K562 (cell line): ENCODE data around the gene RUNDC1. TPM values are rescaled to one million over a fixed set of nuclear protein-coding genes. Genes with fewer than 3 reads are reported as not detected.

Experiments
- ATF2 ChIP-seq: sonication (generic); formaldehyde crosslinking; IDR thresholded peaks from 2 replicates; pipeline ENCODE4 v1.8.1; 2022; ENCODE audit warnings: missing genetic modification reagents
- CREM ChIP-seq: IDR thresholded peaks from 2 replicates; pipeline ENCODE4 v1.6.1; 2014; ENCODE audit warnings: antibody characterized with exemption, low read depth
- ELF1 ChIP-seq: fragments of 200-800 bp; sonication (Bioruptor generic); IDR thresholded peaks from 2 replicates; pipeline ENCODE4 v1.6.1; 2016; ENCODE audit warnings: missing genetic modification characterization, missing compliant biosample characterization
- FOS ChIP-seq: IDR thresholded peaks from 3 replicates; pipeline ENCODE4 v1.6.1; 2011; ENCODE audit not compliant: insufficient read length; ENCODE audit errors: extremely low read depth
- PTRF ChIP-seq: fragments of 450-650 bp; IDR thresholded peaks from 2 replicates; pipeline ENCODE4 v1.6.1; 2016; ENCODE audit warnings: mild to moderate bottlenecking, missing genetic modification characterization, missing compliant biosample characterization
- SMAD4 ChIP-seq: fragments of 250-450 bp; sonication (Bioruptor Pico); conservative IDR thresholded peaks from 2 replicates; pipeline ENCODE4 v1.8.0; 2021; ENCODE audit warnings: inconsistent platforms, mild to moderate bottlenecking, moderate library complexity
- SP1 ChIP-seq: sonication (generic); formaldehyde crosslinking; IDR thresholded peaks from 2 replicates; pipeline ENCODE4 v1.8.1; 2022; ENCODE audit warnings: mild to moderate bottlenecking, missing genetic modification reagents
- SRF ChIP-seq, 2 experiments: fragments of 250-450, 450-650 bp in 1 of 2; sonication (Bioruptor Pico) in 1 of 2; sonication (generic) in 1 of 2; formaldehyde crosslinking; IDR thresholded peaks; 2 replicates each; pipeline versions ENCODE4 v1.5.0 to v1.5.1; 2020 to 2022; ENCODE audit warnings: mild to moderate bottlenecking in 1 of 2, missing genetic modification reagents in 1 of 2
- TAL1 ChIP-seq: fragments of 450-650 bp; IDR thresholded peaks from 2 replicates; pipeline ENCODE4 v1.6.1; 2016; ENCODE audit warnings: mild to moderate bottlenecking
- TBP ChIP-seq: optimal IDR thresholded peaks from 2 replicates; pipeline ENCODE3; 2011; ENCODE audit warnings: low read depth, low read length, improper control_type of control experiment
- TRIM28 ChIP-seq: fragments of 450-650 bp; IDR thresholded peaks from 2 replicates; pipeline ENCODE4 v1.6.1; 2017
- ZBTB2 ChIP-seq: fragments of 450-650 bp; IDR thresholded peaks from 2 replicates; pipeline ENCODE4 v1.6.1; 2016; ENCODE audit warnings: antibody characterized with exemption
- ZBTB40 ChIP-seq, 2 experiments: fragments of 450-650 bp in 1 of 2; sonication (generic) in 1 of 2; formaldehyde crosslinking in 1 of 2; IDR thresholded peaks; 2 replicates each; pipeline versions ENCODE4 v1.7.1 to v1.9.0; 2016 to 2022; ENCODE audit warnings: inconsistent platforms in 1 of 2, mild to moderate bottlenecking in 1 of 2, missing genetic modification reagents in 1 of 2
- ZNF384 ChIP-seq: IDR thresholded peaks from 2 replicates; pipeline ENCODE4 v1.6.1; 2012; ENCODE audit warnings: low read depth, low read length, improper control_type of control experiment
- ZNF766 ChIP-seq: fragments of 200-800 bp; sonication (Bioruptor generic); conservative IDR thresholded peaks from 2 replicates; pipeline ENCODE4 v1.6.1; 2016; ENCODE audit warnings: missing genetic modification characterization, missing compliant biosample characterization
- polyA plus RNA-seq, 8 experiments: library from polyadenylated mRNA; depleted of rRNA in 4 of 8; stranded (reverse) in 5 of 8; unstranded in 3 of 8; fragments of >200 nt; fragmentation: Nextera tagmentation in 2 of 8; fragmentation: Illumina TruSeq in 1 of 8; extraction: Ambion mirVana in 2 of 8; extraction: Trizol in 1 of 8; gene quantifications; 2 replicates each; pipeline versions ENCODE4 v1.2.1 to v1.2.3, GENCODE V29; 2011 to 2014; ENCODE audit warnings: inconsistent platforms in 1 of 8, missing spikeins in 1 of 8
- total RNA-seq, 7 experiments: library from RNA; depleted of rRNA in 6 of 7; stranded (reverse); fragments of >200 nt in 6 of 7; fragmentation: Illumina TruSeq in 2 of 7; extraction: Trizol in 2 of 7; gene quantifications; 2 replicates each; pipeline versions ENCODE4 v1.2.1 to v1.2.3, GENCODE V29; 2011 to 2021; ENCODE audit warnings: low replicate concordance in 1 of 7

The RUNDC1 gene
- total and polyA plus RNA-seq, 9 of the 15 experiments (the other 6 are each of a cell fraction or from before 2014, with no cell fraction given): 3.4 to 12.6 (median 9.4) TPM

GRCh38 chr17:43024407-43025289 is 44.3 kb downstream of the RUNDC1 start, which contains the start of gene RND2 (continued):
- TF ChIP-seq ZBTB2 (peak; percentile 67), ATF2 (CRISPR knock-in tag) (0 out of 2 replicates have a peak, but pooled peaks have one; percentile 69), ELF1 (tag) (peak; percentile 61; the same call in 1 of the 2 replicates), ZBTB40 (IDR thresholded peaks at IDR 0.05) (0 out of 2 replicates have a peak, but pooled peaks have one; percentile 26), ZBTB40 (CRISPR knock-in tag; IDR thresholded peaks at IDR 0.05) (no peak), ZNF766 (CRISPR knock-in tag) (peak; percentile 44; the same call in 1 of the 2 replicates), PTRF (tag) (no peak), SRF (CRISPR knock-in tag; IDR thresholded peaks at IDR 0.05) (0 out of 4 replicates have a peak, but pooled peaks of 1 of the 2 experiments have one; percentile 22), TRIM28 (peak; percentile 60), SMAD4 (CRISPR knock-in tag) (peak; percentile 58), TBP (peak; percentile 88), FOS (no peak), ZNF384 (0 out of 2 replicates have a peak, but pooled peaks have one; percentile 23), CREM (peak; percentile 75), TAL1 (no peak), SP1 (CRISPR knock-in tag) (peak; percentile 53; the same call in 1 of the 2 replicates)
